Measurements from ENCODE around the gene PTPRN. TPM values are rescaled to one million over a fixed set of nuclear protein-coding genes. Genes with fewer than 3 reads are reported as not detected.

The PTPRN gene
- total and polyA plus RNA-seq, 9 of the 15 experiments (the other 6 are each of a cell fraction or from before 2014, with no cell fraction given) = 0.15 to 2.4 (median 0.43) TPM; not detected in 1

GRCh38 chr2:219294356-219295351 lies 14.5 kb downstream of the PTPRN start (continued):
- TF ChIP-seq TSHZ1 (CRISPR knock-in tag; IDR thresholded peaks at IDR 0.05) (no peak), TCF7 (IDR thresholded peaks at IDR 0.05; ENCODE audit: borderline replicate concordance) (no peak), DMBX1 (CRISPR knock-in tag; IDR thresholded peaks at IDR 0.05; ENCODE audit: borderline replicate concordance) (no peak), NFRKB (IDR thresholded peaks at IDR 0.05; ENCODE audit: low read depth) (0 out of 2 replicates have a peak, but pooled peaks have one; percentile 18), MTA1 (IDR thresholded peaks at IDR 0.05; ENCODE audit: borderline replicate concordance) (peak; percentile 46; the same call in 1 of the 2 replicates), NFE2L1 (tag; IDR thresholded peaks at IDR 0.05; ENCODE audit: borderline replicate concordance, low read depth) (no peak), ZNF175 (CRISPR knock-in tag; IDR thresholded peaks at IDR 0.05; ENCODE audit: low read depth) (0 out of 2 replicates have a peak, but pooled peaks have one; percentile 31), NR0B1 (IDR thresholded peaks at IDR 0.05; ENCODE audit: partially characterized antibody) (no peak), UBTF (IDR thresholded peaks at IDR 0.05; ENCODE audit: borderline replicate concordance in 1 of 2, low read depth in 2 of 2, low read length in 2 of 2) (peak; percentile 54 to 83; a peak in 2 of 4 replicates)
